ENCODE data around the gene SGF29.

- no peak for TF ChIP-seq EZH2phosphoT487 (IDR thresholded peaks at IDR 0.05; ENCODE audit: low read length)
- TF ChIP-seq CTCF (IDR thresholded peaks at IDR 0.05; ENCODE audit: low read length): no peak
- TF ChIP-seq EZH2 (optimal IDR thresholded peaks at IDR 0.05; ENCODE audit: low read depth, low read length): no peak
Observed at GRCh38 chr16:28513484-28514181, 40.1 kb upstream of the SGF29 start.
